Fibroblast of skin of abdomen (primary cell): ENCODE results near the gene MYL6.
A peak's percentile ranks its signal among the peaks of the same experiment; 100 is the strongest.

ENCODE experiments used
- DNase-seq: peaks from one replicate; pipeline ENCODE4 v3.0.0-alpha.2; 2013

MYL6 gene

GRCh38 chr12:56157201-56158028 is 744 bp upstream of the MYL6 start:
- DNase-seq = peak; percentile 91

- peak; percentile 81 for DNase-seq
These were observed 835 bp downstream of the MYL6 start for GRCh38 chr12:56158926-56159461.

GRCh38 chr12:56159482-56160192 is 1.5 kb downstream of the MYL6 start:
- no peak for DNase-seq

- DNase-seq = peak; percentile 41
These were observed 2.1 kb downstream of the MYL6 start for GRCh38 chr12:56160193-56160763.

- no peak for DNase-seq
These were observed 2.9 kb downstream of the MYL6 start for GRCh38 chr12:56160894-56161689.

- DNase-seq = no peak
These were observed 3.7 kb downstream of the MYL6 start for GRCh38 chr12:56161690-56162351.

GRCh38 chr12:56162468-56163290 is 4.5 kb downstream of the MYL6 start:
- DNase-seq = no peak

GRCh38 chr12:56163533-56164344 is 5.6 kb downstream of the MYL6 start:
- DNase-seq = no peak

GRCh38 chr12:56164345-56164729 is 6.2 kb downstream of the MYL6 start:
- DNase-seq = no peak

GRCh38 chr12:56165369-56165768 is 7.2 kb downstream of the MYL6 start:
- DNase-seq = no peak

GRCh38 chr12:56169229-56169759 is 11.1 kb downstream of the MYL6 start:
- DNase-seq = no peak

GRCh38 chr12:56172839-56173238 is 14.7 kb downstream of the MYL6 start:
- no peak for DNase-seq

- no peak for DNase-seq
These were observed 20.2 kb downstream of the MYL6 start for GRCh38 chr12:56178347-56178746.

GRCh38 chr12:56186957-56187356 is 28.8 kb downstream of the MYL6 start:
- no peak for DNase-seq

GRCh38 chr12:56188131-56188777 is 30.1 kb downstream of the MYL6 start:
- no peak for DNase-seq

GRCh38 chr12:56188778-56189098 is 30.6 kb downstream of the MYL6 start:
- DNase-seq = no peak

GRCh38 chr12:56189099-56189917 is 31.1 kb downstream of the MYL6 start, which contains the start of gene SMARCC2:
TSS of gene SMARCC2 (minus strand) at chr12:56189483. CDS start at chr12:56189461, 22 bp downstream.
- DNase-seq = peak; percentile 86

GRCh38 chr12:56189918-56190694 is 31.9 kb downstream of the MYL6 start:
- peak; percentile 85 for DNase-seq
